ENCODE measurements around the gene DAZL. TPM values are rescaled to one million over a fixed set of nuclear protein-coding genes. Genes with fewer than 3 reads are reported as not detected.

Gene DAZL, protein sequence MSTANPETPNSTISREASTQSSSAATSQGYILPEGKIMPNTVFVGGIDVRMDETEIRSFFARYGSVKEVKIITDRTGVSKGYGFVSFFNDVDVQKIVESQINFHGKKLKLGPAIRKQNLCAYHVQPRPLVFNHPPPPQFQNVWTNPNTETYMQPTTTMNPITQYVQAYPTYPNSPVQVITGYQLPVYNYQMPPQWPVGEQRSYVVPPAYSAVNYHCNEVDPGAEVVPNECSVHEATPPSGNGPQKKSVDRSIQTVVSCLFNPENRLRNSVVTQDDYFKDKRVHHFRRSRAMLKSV
- total RNA-seq (2022) (not detected in 2 replicates), Bru-seq, nascent RNA (not detected), BruChase-seq, experiment 1, labeled RNA remaining after a 6-hour chase (not detected), BruChase-seq, experiment 2, labeled RNA remaining after a 2-hour chase (percentile 5 among the genes with signal in this experiment)
- long read RNA-seq = 0 reads

DNA sequence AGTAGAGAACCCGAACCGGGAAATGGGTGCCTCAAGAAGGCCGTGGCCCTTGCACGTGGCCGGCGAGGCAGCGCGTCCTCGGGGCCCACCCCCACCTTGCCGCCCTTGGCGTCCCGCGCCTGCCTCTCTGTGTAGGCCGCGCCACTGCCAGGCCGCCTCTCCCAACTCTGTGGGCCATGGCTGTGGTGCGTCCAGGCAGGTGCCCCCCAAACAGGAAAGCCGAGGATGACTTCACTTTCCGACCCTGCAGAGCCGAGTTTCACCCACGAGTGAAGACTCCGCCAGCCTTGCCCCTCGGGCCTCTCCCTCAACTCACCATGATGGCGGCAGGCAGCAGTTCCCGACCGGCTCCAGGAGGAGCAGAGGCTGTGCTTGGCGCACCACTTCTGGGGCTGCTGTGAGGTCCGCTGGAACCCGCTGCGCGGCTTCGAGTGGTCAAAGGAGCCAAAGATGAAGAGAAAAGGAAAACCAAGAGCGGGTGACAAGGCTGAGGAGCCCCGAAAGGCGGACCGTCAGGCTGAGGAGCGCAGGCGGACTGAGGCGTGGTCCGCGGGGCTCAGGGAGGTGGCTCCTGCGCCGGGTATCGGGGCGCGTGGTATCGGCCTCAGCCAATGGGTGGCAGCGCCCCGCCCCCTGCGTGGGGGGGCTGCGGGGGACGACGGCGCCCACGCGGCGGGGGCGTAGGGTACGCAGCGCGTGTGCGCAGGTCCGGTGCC is at the start of gene DAZL:
Gene DAZL (minus strand): TSS at position 537 of the 716 bp plus-strand sequence. CDS start 218 bp downstream, at position 319.
- TF ChIP-seq, protein P1, sequence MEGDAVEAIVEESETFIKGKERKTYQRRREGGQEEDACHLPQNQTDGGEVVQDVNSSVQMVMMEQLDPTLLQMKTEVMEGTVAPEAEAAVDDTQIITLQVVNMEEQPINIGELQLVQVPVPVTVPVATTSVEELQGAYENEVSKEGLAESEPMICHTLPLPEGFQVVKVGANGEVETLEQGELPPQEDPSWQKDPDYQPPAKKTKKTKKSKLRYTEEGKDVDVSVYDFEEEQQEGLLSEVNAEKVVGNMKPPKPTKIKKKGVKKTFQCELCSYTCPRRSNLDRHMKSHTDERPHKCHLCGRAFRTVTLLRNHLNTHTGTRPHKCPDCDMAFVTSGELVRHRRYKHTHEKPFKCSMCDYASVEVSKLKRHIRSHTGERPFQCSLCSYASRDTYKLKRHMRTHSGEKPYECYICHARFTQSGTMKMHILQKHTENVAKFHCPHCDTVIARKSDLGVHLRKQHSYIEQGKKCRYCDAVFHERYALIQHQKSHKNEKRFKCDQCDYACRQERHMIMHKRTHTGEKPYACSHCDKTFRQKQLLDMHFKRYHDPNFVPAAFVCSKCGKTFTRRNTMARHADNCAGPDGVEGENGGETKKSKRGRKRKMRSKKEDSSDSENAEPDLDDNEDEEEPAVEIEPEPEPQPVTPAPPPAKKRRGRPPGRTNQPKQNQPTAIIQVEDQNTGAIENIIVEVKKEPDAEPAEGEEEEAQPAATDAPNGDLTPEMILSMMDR (IDR thresholded peaks at IDR 0.05; ENCODE audit: unreplicated experiment) = no peak
- H3K36me3 Mint-ChIP-seq (ENCODE audit: insufficient read depth, unreplicated experiment) = no peaks in the 10 kb centered on the region
- no peak for DNase-seq (ENCODE audit: unreplicated experiment)
- H3K27me3 Mint-ChIP-seq (ENCODE audit: insufficient read depth, unreplicated experiment) = peaks cover 27% of the 10 kb centered on the region
- no peaks in the 10 kb centered on the region for H3K9me3 Mint-ChIP-seq (ENCODE audit: unreplicated experiment)
- H3K27ac Mint-ChIP-seq (ENCODE audit: low read depth, unreplicated experiment) = no peak within 1 kb of the TSS
- CTCF ChIA-PET = no interaction called here
- POLR2A ChIA-PET = no interaction called here
- intact Hi-C loops (cut with micrococcal nuclease) = loop anchor here (5.0 to 10.0 kb wide), 2 partner anchors 1080 to 1237 kb away; no protein-coding TSS in a partner anchor
- no peak within 1 kb of the TSS for H3K4me3 Mint-ChIP-seq (ENCODE audit: unreplicated experiment)
- H3K4me1 Mint-ChIP-seq (ENCODE audit: insufficient read depth, unreplicated experiment) = no peaks in the 10 kb centered on the region
- no TSS peak for BruUV-seq (replicated peaks)

- no peaks in the 10 kb centered on the region for H3K4me1 Mint-ChIP-seq (ENCODE audit: insufficient read depth, unreplicated experiment)
- CTCF ChIA-PET = no interaction called here
- H3K27ac Mint-ChIP-seq (ENCODE audit: low read depth, unreplicated experiment) = no peak overlapping the region
- intact Hi-C loops (cut with micrococcal nuclease) = no loop called here
- H3K4me3 Mint-ChIP-seq (ENCODE audit: unreplicated experiment) = no peak overlapping the region
- DNase-seq (ENCODE audit: unreplicated experiment) = no peak
- peaks cover 34% of the 10 kb centered on the region for H3K27me3 Mint-ChIP-seq (ENCODE audit: insufficient read depth, unreplicated experiment)
- no TSS peak for BruUV-seq (replicated peaks)
- no peaks in the 10 kb centered on the region for H3K9me3 Mint-ChIP-seq (ENCODE audit: unreplicated experiment)
- POLR2A ChIA-PET = no interaction called here
- H3K36me3 Mint-ChIP-seq (ENCODE audit: insufficient read depth, unreplicated experiment) = no peaks in the 10 kb centered on the region
- TF ChIP-seq, protein P1 (IDR thresholded peaks at IDR 0.05; ENCODE audit: unreplicated experiment) = no peak
These were observed 49.8 kb upstream of the DAZL start for GRCh38 chr3:16654976-16655375.

DNA sequence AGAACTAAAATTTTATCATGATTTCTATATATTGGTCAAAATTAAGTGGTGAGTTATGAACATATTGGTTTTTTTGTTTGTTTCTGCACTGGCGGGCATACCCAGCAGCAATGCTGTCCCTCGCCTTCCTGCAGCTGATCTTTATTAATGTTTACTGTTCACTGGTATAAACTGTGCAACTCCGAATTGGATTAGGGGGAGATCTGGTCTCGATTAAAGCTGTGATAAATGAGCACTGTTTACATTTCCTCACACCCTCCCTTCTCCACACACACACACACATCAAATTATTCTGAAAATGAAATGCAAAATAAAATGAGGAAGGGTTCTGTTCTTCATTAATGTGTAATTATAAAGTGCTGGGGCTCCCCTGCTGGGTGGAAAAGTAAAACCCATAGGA is 48.5 kb upstream of the DAZL start:
- no TSS peak for BruUV-seq (replicated peaks)
- POLR2A ChIA-PET = no interaction called here
- Mint-ChIP-seq H3K36me3 (ENCODE audit: insufficient read depth, unreplicated experiment) (no peaks in the 10 kb centered on the region), H3K27me3 (ENCODE audit: insufficient read depth, unreplicated experiment) (peaks cover 24% of the 10 kb centered on the region), H3K4me3 (ENCODE audit: unreplicated experiment) (no peak overlapping the region), H3K4me1 (ENCODE audit: insufficient read depth, unreplicated experiment) (no peaks in the 10 kb centered on the region), H3K27ac (ENCODE audit: low read depth, unreplicated experiment) (no peak overlapping the region), H3K9me3 (ENCODE audit: unreplicated experiment) (no peaks in the 10 kb centered on the region)
- TF ChIP-seq, protein P1 (IDR thresholded peaks at IDR 0.05; ENCODE audit: unreplicated experiment) = no peak
- intact Hi-C loops (cut with micrococcal nuclease) = no loop called here
- CTCF ChIA-PET = no interaction called here
- DNase-seq (ENCODE audit: unreplicated experiment) = no peak

- Mint-ChIP-seq H3K27me3 (ENCODE audit: insufficient read depth, unreplicated experiment) (peaks cover 7% of the 10 kb centered on the region), H3K36me3 (ENCODE audit: insufficient read depth, unreplicated experiment) (no peaks in the 10 kb centered on the region), H3K4me1 (ENCODE audit: insufficient read depth, unreplicated experiment) (no peaks in the 10 kb centered on the region), H3K27ac (ENCODE audit: low read depth, unreplicated experiment) (no peak overlapping the region), H3K9me3 (ENCODE audit: unreplicated experiment) (no peaks in the 10 kb centered on the region), H3K4me3 (ENCODE audit: unreplicated experiment) (no peak overlapping the region)
- intact Hi-C loops (cut with micrococcal nuclease) = no loop called here
- ChIA-PET POLR2A (no interaction called here), CTCF (no interaction called here)
- DNase-seq (ENCODE audit: unreplicated experiment) = no peak
- BruUV-seq (replicated peaks) = no TSS peak
- TF ChIP-seq, protein P1 (IDR thresholded peaks at IDR 0.05; ENCODE audit: unreplicated experiment) = no peak
These were observed 42.4 kb upstream of the DAZL start for GRCh38 chr3:16647668-16648067.
